CD4-positive, alpha-beta T cell treated with Interleukin-10 for 1 hour (primary cell): ENCODE measurements around the gene MYL1.

ENCODE experiments used
- DNase-seq: peaks from one replicate; pipeline ENCODE4 v3.0.0-alpha.2; 2020

The MYL1 gene

DNA sequence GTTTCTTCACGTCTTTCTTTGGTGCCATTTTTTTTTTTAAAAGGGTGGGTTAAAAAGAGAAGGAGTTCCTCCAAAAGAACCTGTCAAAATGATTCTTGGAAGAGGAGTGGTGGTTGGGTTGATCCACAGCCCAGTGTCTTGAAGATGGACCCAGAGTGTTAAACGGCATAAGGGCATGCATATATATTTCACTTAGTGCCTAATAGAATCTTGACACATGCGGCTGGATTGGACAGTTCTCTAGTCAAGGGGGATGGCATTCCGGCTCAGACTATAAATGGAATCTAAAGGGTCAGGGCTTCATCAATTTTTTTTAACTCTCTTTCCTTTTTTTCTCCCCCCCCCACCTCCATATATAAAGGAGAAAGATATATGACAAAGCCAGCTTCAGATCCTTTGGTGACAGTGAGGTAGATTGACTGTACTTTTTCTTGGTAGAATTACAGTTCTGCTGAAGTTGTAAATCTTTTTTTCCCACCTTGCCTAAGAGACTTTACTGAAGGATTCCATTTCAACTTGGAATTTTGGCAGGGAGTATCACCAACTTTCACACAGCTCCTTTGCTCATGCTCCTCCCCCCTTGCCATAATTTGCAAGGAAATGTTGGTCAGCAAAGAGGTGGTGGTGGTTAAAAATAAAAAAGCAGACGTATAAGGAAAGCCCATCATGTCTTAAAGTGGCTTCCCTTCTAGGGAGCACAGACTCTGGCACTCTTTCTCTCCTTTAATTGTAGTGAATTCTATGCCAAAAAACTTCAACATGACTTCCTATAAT, at the start of gene MYL1:
Gene MYL1, minus strand, starts transcription at position 160 of the 774 bp plus-strand sequence. Its CDS starts 132 bp downstream, at position 28.
- no peak for DNase-seq

GRCh38 chr2:210363876-210364275, 48.9 kb upstream of the MYL1 start:
- DNase-seq = no peak

DNA sequence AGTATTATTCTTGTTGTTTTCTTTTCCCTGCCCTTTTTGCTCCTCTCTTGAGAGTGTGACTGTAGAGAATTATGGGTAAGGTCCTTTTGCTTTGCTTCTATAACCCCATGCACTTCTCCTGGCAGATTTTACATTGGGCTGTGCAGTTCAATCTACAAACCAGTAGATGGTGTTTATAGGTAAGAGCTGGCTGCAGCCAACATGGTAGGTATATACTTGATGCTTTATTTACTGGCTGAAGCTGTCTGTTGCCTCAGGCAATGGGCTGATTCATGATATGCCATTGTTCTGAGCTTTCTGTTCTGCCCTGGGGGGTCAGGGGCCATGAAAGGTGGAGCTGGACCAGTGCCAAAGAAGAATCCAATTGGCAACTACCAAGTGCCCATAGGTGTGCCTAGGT, 48.3 kb upstream of the MYL1 start:
- no peak for DNase-seq

DNA sequence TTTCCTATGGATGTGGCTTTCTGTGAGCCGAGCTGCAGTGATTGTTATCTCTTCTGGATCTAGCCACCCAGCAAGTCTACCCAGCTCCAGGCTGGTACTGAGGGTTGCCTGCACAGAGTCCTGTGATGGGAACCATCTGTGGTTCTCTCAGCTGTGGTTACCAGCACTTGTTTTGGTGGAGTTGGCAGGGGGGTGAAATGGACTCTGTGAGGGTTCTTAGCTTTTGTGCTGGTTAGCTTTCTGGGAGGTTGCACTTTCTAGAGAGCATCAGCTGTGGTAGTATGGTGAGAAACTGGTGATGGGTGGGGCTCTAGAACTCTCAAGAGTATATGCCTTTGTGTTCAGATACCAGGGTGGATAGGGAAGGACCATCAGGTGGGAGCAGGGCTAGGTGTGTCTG, 45.4 kb upstream of the MYL1 start:
- DNase-seq = no peak

DNA sequence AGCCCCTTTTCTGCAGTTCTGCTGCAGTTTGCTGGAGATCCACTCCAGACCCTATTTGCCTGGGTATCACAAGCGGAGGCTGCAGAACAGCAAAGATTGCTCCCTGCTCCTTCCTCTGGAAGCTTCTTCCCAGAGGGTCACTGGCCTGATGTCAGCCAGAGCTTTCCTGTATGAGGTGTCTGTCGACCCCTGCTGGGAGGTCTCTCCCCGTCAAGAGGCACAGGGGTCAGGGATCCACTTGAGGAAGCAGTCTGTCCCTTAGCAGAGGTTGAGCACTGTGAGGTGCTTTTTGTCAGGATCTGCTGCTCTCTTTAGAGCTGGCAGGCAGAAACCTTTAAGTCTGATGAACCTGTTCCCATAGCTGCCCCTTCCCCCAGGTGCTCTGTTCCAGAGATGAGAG, 42.0 kb upstream of the MYL1 start:
- DNase-seq = no peak

DNA sequence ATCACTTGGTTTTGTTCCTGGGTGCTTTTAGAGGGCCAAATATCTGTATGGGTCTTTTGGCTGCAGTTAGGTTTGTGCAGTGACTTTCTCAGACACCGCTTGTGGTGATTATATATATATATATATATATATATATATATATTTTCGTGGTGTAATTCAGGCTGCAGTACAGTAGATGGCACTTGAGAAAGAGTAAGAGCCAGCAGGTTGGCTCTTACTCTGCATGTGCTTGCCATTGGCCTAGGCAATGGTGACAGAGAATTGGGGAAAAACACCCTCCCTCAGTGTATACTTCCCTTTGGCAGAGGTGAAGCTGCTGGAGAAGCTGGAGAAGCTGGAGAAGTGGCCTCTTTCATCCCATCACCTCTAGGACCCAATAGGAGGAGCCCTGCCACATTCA, 22.2 kb upstream of the MYL1 start:
- no peak for DNase-seq

DNA sequence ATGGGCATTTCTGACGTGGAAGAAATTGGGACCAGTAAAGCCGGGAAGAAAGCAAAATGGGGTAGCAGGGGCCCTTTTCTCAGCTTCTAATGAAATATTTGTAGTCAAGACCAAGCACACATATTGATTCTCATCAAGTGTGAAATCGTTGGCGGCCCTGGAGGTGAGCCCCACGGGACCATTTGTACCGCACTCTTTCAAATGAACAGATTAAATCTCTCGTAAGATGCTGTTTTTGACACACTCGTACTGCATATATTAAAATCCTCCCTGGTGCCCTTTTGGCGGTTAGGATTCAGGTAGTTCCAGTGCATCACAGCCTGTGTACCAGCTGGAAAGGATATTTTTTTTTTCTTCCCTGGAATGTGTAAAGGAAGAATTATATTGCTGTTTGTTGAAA, 9.9 kb upstream of the MYL1 start:
- DNase-seq = no peak

DNA sequence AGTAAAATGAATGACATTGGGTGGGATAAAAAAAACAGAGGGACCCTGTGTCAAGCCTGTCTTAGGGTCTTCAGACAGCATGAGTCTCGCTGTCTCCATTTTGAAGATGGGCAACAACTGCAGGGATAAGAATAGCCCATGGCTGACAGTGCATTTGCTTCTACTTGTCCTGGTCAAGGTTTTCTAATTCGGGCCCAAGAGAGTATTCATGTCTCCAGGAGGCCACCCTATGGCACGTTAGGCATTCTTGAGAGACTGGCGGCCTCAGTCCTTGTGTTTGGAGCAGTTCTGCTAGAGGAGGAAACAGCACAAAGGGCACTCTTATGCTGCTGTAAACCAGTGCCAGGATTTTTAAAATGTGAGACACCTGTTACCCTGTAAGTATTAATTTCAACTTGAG, 9.5 kb upstream of the MYL1 start:
- DNase-seq = no peak

DNA sequence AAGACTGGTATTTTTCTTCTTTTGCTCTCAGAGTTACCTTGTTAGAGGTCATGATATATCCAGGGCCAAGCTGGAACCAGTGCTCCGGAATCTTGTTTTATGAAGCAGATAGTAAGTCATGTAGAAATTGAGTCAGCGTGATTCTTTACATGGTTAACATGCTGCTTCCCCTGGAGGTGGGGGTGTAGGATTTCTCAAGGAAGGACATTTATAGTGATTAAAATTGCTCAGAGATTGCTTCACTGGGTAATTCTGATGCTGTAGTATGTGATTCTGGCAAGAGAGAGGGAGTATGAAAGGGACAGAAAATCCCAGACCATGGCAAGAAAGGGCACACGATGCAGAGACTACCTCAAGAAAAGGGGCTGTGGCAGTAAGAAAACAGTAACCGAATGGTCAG, 8.0 kb upstream of the MYL1 start:
- no peak for DNase-seq

DNA sequence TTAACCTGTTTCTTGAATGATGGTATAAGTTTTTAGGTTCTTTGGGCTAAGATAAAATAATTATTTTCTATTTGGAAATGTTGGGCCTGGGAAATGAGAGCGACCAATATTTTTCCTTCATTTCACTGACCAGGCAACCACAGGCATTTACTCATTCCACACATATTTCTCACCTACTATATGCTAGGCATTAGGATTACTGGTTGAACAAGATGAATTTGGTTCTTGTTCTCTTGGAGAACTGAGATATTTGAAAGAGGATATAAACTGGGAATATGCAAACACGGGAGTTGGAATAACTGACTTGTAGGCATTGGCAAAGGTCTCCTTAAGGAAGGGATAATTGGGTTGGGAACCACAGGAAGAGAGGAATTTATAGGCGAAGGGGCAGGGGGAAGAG, 3.9 kb upstream of the MYL1 start:
- no peak for DNase-seq

DNA sequence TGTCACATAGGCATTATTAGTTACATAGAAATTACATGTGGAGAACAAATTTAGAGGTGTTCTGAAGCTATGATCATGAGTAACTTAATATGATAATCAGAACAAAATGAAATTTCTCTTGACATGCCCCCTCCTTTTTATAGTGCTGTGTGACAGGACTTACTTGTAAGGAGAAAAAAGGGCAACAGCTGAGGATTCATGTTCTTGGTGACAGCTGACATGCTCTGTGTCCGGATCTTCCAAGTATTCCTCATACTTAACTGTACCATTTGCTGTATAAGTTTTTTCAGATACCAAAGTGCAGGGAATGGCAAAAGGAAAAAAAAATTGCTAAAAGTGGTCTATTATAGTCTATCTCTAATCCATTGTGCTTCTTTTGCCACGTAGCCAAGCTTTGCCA, 3.5 kb upstream of the MYL1 start:
- DNase-seq = no peak

DNA sequence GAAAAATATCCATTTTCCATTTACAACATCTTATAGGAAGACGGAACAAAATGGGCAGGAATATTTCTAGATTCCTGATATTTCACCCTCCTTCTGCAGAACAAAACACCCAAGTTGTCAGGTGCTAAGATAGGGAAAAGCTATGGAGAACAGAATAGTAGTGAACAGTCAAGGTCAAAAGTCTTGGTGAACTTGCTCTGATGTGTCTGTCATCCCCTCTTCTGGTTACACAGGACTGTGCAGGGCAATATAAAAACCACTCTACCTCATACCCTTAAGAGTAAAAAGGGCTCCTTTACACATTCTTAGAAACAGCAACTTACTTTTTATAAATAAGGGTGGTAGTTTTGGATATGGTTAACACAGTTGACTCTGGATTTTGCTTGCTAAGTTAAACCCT, 4.4 kb downstream of the MYL1 start:
- DNase-seq = no peak

DNA sequence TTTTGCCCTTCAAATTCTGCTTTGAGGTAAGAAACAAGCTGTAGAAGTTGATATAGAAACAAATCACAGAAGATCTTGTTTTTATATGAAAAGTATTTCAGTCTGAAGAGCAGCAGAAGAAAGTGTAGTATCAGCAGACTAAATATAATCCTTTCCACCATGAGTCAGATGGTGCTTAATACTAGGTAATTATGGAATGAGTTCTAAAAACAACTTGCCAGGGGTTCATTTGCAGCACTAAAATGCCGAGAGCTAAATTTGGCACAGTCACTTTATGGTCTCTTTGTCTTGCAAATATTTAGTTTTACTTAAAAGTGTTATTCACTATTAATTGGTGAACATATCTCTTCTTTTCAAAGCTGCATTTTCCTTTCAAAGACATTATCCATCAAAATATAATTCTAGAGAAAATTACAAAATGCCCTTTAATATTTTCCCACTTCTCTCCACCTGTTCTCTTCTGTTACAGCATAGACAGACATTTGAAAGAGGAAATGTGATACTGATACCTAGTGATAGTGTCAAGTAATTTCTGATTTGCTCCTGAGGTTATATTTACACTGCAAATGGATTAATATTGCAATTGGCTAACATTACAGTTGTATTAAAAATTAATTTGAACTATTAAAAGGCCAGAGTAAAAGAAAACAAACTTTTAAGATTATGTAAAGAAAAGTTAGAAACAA, 5.3 kb downstream of the MYL1 start:
- no peak for DNase-seq

- DNase-seq = no peak
Measured at GRCh38 chr2:210303498-210303897, 11.5 kb downstream of the MYL1 start.

DNA sequence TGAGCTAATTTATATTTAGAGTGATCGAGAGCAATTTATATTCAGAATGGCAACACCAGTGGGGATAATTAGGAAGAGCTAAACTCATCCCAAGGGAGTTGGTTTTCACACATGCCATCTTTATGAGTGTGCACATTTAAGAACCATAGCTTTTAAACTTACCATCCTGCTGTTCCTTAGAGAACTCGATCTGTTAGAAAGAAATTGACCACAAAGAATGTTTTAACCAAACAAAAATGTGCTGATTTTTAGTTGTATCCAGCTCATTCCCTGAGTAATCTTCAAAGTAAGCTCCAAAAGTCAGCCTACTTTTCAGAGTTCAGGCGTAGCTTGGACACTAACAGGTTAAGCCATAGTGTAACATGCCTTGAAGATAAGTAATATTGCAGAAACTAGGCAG, 12.6 kb downstream of the MYL1 start:
- DNase-seq = no peak

- DNase-seq = no peak
Measured at GRCh38 chr2:210299866-210300373, 15.1 kb downstream of the MYL1 start.

DNA sequence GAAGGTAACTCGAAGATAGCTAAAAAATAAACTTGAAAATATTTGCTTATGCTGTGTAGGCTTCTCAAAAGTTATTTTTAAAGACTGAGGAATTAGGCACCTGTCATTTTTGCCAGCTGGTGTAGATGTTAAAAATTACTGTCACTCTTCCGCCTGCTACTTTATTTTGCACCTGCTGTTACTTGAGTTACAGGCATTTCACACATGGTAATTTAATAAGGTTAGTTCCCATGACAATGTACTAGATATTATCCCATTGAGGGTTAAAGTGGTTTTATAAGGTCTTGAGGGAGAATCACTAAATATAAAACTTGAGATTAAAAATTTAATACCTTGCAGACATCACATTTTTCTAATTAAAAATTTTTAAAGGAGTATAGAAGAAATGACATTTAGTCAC, 26.6 kb downstream of the MYL1 start:
- no peak for DNase-seq

- no peak for DNase-seq
Measured at GRCh38 chr2:210287301-210287700, 27.7 kb downstream of the MYL1 start.

- no peak for DNase-seq
Measured at GRCh38 chr2:210286123-210286680, 28.8 kb downstream of the MYL1 start.

DNA sequence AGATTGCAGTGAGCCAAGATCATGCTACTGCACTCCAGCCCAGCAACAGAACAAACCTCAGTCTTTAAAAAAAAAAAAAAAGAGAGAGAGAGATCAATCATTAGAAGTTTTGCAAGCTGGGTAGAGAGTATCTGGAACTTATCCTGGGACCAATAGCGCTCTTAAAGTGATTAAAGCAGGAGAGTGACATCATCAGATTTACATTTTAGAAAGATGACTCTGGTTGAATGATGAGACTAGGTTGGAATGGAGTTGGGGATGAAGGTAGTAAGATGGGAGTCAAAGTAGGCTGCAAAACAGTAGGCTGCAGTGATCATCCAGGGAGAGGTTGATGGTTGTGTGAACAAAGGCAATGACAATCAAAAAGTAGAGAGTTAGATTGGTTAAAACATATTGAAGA, 37.8 kb downstream of the MYL1 start:
- DNase-seq = no peak

- no peak for DNase-seq
Measured at GRCh38 chr2:210271300-210271699, 43.7 kb downstream of the MYL1 start.

DNA sequence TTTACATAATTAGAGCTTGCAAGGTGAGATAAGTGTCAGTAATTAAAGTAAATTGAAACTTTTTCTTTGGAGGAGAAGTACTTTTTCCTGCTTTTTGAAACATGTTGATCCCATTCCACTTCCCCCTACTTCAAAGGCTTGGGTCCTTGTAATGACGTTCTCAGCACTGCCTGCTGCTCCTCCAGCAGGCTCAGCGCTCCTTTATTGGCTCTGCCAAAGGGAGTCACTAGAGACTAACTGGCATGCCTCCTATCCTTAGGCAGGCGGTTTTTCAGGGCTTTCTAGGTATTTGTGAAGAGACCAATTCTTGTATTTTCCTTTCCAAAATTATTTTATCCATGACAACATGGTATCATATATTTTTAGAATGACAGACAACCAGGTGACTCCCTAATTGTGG, 45.8 kb downstream of the MYL1 start:
- DNase-seq = no peak

DNA sequence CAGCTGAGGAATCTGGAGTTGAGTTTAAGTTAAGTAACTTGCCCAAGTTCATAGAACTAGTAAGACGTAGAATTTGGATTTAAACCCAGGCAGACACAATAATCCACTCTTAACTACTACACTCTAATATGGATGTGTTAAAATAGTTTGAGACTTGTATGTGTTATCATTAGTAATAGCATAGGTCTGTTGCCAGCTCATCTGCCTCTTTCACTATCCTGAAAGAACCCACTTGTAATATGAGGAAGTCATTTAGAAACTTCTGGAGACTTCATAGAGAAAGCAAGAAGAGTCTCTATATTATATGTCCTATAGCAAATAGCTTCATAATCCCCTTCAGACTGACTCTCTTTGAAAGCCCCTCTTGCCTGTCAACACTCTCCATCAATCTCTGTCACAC, 46.7 kb downstream of the MYL1 start:
- no peak for DNase-seq

- no peak for DNase-seq
Measured at GRCh38 chr2:210267698-210268097, 47.3 kb downstream of the MYL1 start.
